Astrocyte of the hippocampus (primary cell): Measurements from ENCODE around the gene MLLT1.

ENCODE experiments used
- DNase-seq: peaks from one replicate; pipeline ENCODE4 v3.0.0; 2011; ENCODE audit warnings: low read depth, low spot score

MLLT1 gene

DNA sequence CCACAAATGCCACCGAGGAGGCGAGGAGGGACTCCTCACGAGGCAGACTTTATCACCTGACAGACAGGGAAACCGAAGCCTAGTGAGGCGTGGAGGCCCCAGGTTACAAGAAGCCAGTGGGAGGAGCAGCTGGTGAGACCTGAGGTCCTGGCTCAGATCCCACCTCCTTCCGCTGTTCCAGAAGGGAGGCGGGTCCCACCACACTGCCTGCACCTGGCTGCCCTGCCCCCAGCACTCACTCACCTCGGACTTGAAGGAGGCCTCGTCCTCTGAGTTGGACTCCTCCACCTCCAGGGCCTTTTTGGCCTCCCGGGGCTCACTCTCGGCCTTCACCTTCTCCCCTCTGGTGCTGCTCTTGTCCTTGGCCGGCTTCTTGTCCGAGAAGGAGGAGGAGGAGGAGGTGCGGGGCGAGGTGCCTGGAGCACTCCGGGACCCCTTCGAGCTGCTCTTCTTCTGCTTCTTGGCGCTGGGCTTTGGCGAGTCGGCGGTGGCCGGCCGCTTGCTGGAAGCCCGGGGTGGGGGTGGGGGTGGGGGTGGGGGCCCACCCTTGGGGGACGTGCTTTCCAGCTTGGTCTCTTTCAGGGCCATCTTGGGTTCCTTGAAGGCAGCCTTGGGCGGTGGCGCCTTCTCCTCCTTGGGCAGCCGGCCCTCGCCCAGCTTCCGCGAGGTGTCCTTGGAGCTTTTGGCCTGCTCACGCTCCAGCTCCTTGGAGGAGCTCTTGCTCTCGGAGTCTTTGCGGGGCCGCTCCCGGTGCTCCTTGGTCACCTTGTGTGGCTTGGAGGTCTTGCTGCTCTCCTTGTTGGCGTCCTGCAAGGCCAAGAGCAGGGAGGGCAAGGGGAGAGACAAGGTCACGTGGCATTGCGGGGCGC is 57.7 kb downstream of the MLLT1 start:
- no peak for DNase-seq

DNA sequence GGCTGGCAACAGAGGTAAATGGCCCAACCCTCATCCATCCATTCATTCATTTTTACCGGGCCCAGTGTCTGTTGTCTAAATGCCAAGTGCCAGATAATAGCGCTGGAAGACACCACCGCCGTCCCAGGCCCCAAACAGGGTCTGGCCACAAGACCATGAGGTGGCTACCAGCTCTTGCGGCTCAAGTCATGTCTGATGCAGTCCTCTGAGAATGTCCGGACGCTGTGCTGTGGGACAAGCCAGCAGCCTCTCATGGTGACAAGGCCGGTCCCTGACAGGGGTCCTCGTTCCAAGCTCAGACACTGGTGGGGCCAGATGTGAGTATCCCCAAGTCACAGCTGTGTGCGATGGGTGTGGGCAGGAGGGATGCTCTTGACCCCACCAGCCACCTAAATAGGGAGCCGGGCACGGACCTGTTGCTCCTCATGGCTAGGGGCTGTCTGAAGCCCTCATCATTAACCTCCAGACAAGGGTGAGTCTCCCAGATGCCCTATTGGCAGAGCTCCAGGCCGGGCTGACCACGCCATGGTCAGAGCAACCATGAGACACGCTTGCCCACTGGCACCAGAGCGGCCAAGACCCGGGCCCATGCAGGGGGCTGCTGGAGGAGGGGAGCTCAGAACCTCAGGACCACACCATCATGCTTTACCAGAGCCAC is 58.4 kb downstream of the MLLT1 start:
- no peak for DNase-seq

DNA sequence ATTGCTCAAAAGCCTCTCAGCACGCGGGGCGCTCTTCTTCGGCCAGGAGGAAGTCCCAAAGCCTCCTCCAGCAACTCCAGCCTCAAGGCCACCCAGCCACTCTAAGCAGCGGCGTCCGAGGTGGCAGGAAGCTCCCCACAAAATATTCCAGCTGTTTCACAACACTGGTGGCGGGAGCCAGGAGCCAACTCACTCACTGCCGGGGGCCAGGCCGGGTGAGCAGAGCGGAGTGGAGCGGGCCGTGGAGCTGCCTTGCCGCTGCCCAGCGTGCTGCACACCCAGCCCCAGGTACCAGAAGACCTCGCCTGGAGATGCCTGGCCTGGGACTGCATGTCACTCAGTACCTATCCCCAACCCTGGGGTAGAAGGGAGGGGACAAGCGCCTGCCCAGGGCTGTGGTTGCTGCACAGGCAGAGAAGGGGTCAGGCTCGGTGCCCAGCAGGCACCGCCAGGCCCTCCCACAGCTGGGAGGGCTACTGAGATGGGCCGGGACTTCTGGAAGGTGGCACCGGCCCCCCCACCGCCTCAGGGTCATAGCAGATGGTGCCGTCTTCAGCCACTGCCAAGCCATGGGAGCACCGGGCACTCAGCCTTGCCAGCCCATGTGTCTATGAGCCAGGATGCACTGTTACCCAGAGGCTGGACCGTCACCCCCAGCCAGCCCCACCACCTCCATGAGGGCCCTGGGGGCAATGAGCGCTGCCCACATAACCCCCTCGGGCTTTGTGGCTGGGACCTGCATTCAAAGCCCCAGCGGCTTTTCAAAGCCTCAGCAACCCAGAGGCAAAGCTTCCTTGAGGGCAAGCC is 59.2 kb downstream of the MLLT1 start:
- no peak for DNase-seq

DNA sequence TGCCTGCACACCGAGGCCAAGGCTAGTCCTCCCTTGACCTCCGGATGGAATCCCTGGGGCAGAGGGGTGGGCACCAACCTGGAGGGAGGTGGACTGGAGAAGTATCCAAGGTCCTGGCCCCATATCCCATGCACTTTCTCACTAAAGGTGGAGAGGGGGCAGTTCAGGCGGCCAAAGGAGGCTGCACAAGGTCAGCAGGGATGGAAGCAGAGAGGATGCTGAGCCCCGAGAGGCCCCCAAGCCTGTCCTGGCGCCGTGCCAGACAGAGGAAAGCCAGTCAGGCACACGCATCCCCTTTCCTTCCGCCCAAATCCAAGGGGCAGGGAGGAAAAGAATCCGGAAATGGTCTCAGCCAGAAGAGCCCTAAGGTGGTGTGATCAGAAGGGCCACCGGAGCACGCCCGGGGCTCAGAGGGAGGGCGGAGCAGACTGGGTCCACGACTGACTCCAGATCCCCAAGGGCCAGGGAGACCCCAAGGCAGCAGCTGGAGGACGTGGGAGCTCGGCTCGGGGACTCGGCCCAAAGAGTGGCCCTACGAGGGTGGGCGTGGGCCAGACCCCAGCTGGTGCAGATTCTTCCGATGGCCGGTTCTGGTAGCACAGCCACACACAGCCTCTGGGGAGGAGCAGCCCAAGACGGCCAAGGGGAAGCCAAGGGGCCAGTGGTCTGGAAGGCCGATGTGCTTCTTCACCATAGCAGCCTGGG is 60.0 kb downstream of the MLLT1 start:
- DNase-seq: no peak

DNA sequence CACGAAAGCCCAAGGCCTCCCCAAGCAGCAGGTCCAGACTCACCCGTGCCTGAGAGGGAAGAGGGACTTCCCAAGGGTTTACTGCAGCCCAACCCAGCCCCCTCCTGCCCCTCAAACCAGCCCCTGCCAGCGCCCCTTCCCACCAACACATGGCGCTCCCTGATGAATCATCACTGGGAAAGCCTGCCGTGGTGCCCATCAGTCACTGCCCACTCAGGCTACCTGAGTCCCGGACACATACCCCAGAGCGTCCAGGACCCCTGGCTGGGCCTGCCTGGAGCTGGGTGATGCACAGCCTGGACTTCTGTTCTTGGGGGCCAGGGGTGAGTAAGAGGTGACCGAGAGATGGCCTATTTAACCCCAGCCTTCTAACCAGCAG is 60.6 kb downstream of the MLLT1 start:
- no peak for DNase-seq

DNA sequence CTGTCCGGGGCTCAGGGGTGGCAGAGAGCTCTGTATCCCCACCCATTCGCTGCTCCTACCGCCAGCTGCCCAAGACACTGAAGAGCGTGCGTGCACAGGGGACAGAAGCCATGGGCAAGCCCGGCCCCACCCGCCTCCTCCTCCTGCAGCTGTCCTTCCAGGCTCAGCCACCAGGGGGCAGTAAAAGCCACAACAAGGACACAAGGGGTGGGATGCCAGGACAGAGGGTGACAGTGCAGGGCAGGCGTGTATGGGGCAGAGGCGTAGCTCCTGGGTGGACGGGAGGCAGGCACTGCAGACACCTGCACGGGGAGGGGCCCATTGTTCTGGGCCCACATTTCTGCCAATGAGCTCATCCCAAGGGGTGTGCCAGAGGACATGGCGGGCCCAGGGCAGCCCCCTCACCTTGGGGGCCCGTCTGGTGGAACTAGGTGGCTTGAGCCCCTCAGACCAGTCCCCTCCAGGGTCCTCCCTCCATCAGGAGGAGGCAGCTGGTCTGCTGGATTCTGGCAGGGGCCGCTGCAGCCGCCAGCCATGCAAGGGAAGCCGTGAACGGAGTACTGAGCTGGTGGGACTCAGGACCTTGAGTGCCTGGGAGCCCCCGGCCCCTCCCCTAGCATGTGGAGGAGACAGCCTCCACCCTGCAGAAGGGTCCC is 61.2 kb downstream of the MLLT1 start:
- peak; percentile 93 for DNase-seq

DNA sequence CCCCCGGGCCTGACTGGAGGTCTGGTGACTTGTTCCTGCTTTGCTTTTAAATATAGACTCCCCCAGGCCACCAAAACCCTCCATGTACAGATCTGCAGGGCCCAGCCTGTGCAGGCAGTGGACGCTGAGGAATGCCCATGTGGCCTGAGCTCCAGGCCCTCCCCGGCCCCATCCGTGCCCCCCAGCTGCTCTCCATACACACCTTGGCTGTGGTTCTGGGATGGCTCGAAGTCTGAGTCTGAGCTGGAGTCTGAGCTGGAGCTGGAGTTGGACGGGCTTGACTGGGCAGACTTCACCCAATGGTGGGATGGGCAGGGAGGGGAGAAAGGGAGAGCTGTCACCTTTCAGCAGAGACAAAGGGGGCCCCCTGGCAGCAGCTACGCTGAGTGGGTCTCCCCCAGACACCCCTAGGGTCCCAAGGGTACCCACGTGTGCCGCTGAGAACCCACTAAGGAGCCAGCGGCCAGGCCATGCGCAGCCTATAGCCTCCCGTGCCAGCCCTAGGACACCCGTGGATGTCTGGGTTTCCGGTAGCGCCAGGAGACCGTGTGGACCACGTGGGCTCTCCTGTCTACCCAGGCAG is 61.9 kb downstream of the MLLT1 start:
- DNase-seq: no peak

DNA sequence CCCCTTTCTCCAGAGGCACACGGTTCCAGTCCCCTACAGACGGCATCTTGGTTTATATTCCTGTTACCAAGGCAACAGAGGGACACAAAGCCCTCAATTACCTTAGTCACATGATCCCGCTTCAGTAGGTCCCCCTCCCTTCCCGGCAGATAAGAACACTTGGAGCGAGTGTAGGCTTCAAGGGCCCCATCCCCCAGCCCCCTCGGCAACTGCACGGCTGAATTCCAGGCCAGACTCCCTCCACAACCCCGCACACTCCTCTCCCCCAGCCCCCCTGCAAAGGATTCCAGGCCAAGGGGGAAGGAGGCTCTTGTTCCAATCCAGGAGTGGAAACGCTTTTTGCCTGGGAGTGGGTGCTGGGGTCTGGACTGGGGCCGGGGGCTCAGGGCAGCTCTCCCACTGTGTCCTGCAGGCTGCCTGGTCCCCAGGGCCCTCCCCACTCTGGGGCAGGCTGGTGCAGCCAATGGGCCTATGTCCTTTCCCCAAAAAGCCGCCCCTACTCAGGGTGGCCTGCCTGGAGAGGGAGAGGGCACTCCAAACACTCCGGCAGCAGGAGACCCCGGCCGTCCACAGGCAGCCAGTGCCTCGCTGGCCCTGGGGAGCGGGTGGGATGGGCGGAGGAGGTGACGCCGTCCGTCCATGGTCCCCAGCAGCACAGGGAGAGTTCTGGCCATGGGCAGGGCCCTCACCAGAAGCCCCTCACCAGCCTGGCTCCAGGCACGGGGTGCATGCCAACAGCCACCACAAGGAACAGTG is 62.6 kb downstream of the MLLT1 start:
- peak; percentile 93 for DNase-seq

DNA sequence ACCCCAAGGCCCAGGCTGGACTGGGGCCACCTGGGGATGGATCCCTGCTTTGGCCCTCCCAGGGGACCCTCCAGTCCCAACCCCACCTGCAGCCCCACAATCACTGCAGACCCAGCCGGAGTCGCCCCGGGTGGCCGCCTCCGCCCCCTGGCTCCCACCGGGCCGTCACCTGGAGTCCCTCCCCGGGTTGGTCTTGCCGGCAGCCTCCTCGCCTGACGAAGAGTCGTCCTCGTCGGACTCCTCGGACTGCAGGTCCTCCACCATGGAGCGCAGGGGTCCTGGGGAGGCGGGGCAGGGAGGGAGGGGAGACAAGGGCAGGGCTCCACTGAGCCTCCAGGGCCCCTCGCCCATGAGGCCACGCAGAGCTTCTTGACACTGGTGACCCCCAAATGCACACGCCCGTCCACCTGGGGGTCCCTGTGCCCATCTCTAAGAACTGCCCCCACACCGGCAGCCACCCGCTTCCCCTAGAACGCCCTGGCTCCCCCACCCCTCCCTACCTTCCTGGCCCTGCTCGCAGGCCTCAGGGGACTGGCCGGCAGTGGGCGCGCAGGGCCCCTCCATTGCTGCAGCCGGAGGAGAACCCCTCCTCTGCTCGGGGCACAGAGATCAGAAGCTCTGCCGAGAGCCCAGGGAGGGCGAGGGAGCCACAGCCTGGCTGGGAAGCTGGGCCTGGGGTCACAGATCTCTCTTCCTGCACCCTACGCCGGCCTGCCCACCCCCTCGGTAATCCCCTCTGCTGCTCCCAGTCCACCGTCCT is 63.4 kb downstream of the MLLT1 start:
- DNase-seq: no peak

DNA sequence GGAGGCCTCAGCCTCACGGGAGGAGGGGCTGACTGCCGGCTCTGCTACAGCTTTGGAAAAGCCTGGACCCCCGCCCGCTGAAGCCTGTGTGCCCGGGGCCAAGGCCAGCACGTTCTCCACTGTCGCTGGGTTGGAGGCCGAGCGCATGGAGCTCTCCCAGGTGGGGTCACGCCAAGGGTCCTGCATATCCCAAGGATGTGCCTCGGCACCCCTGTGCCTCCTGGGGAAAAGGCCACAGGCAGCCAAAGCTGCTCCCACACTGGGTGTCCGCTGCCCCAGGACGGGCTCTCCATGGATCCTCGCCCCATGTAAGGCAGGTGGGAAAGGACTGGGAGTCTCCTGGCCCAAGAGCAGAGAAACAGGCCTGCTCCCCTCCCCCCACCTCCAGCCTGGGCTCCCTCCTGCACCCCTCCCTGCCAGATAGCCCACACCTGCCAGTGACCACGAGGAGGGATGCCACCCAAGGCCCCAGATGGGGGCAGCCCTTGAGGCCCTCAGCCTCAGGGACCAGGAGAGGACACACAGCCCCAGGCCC is 64.0 kb downstream of the MLLT1 start:
- no peak for DNase-seq

DNA sequence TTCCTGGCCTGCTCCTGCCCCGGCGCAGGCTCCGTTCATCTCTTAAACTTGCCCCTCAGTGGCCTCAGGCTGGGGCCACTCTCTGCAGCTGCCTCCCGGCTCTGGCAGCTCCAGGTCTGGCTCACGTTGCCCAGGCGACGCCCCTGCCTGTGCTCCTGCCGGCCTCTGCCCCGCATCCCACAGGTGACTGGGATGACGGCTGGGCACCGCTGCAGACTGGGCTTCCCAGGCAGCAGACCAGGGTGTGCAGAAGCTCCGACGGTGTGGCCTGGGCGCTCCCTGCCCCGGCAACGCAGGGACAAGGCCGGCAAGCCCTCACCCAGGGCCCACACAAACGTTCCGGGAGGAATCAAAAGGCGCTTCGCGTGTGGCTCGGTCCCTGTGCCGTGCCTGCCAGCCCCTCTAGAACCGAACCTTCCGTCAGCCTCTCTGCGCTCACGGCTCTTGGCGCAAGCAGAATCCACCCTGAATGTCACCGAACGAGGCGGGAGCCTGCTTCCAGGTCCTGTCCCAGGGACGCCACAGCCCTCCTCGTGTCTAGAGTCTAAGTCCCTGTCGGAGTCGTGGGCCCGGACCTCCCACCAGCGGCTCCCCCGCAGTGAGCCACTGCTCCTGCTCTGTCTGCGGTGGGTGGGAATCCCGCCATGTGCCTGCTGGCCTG is 64.8 kb downstream of the MLLT1 start:
- no peak for DNase-seq

DNA sequence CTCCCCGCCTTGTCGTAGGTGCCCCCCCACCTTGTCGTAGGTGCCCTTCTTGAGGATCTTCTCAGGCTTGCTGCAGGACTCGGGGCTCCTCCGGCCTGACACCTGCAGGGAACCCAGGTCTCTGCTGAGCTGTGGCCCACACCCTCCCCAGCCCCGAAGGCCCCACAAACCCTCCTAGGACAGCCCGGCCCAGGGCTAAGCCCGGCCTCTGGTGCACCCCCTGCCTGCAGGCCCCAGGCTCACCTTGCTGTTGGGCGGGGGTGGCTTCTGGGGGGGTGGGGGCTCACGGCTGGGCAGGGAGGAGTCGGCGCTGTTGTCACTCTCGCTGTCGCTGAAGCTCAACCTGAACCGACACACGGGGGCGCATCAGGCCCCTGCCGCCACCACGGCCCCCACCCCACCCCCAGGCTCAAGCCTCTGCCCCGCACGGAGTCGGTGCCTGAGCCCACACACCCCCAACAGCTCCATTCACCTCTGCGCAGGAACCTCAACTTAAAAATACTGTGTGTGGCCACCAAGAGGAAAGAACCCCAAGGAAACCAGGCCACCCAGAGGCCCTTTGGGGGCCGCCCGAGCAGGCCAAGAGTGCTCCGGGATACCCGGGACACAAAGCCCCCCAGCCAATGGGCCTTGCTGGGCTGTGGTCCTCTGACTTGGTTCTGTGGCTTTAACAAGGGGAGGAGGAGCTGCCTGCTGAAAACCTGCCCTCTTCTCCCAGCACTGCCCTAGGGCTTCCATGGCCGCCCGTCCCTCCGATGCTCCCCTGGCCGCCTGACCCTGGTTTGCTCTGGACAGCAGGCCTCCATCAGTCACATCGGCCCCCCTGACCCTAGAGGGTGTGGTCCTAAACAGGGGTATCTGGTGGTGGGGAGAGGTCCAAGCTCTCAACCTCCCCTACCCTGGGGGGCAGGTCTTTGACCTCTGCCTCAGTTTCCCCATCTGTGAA is 65.8 kb downstream of the MLLT1 start:
- no peak for DNase-seq

DNA sequence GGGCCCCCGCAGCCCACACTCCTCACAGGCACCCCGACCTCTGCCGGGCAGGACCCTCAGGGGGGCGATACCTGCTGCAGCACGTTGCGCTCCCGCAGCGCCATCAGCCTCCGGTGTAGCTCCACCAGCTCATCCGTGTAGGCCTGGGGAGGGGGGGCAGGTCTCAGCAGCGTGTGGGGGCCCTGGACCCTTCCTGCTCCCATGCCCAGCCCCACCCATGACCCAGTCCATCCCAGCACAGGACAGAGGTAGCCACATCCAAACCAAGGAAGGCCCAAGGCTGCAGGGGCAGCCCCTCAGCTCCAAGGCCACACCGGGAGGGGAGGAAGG is 66.5 kb downstream of the MLLT1 start:
- DNase-seq: no peak

DNA sequence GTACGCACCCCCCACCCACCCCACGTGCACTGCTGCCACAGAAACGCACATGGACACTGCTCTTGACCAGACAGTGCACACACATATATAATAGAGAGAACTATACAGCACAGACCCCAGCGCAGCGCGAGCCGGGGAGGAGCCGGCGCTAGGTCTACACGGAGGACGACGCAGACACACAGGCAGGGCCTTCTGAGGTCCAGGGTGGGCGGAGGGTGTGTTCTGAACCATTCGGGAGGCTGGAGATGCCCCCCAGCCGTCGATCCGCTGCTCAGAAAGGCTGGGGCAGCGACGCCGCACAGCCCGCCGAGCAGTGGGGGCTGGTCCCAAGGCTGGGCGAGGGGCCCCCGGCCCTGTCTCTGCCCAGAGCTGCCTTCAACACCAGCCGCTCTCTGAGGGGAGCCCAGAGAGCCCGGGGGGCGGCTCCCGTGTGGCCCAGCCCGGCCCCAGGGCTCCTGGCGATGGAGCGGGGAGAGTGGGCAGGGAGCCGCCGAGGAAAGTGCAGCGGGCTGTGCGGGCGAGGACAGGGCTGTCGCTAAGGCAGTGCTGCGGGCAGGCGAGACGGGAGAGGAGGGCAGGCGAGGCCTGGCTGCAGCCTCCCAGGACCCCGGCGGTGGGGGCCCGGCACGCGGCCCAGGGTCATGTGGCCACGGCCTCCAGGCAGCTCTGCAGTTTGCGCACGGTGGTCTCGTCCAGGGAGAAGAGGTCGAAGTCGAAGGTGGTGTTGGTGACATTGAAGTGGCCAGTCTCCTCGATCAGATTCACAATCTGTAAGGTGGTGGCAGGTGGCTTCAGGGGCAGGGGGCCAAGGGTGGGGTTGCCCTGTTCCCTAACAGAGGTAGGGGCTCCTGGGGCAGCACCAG is 67.1 kb downstream of the MLLT1 start:
- no peak for DNase-seq

DNA sequence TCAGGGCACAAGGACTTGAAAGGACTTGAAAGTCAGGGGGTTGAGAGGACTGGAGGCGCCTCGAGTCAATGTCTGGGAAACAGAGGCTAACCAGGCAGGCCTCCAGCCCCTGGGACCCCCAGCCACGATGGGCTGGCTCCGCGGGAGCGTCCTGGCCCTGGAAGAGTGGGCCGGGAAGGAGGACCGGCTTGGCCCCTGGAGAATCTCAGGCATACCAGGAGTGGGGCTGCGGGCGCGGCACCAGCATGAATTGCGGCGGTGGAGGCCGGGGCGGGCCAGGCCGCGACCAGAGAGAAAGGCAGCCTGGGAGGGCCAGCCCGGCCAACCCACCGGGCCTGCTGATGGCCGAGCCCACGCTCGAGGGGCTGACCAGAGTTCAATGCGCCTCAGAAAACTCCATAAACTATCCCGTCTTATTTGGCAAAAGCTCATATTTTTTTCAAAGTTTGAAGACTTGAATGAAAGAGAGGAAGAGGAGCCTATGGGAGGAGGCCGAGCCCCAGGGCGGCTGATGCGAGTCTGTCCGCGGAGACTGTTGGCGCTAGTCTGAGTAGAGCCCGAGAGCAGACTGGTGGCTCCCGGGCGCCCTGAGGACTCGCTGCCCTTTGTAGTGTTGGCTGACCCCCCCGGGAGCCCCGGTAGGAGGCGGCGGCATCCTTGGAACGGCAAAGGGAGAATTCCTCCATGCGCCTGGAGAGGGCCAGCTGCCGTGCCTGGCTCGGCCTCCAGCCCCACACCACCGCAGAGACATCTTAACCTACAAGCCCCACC is 68.0 kb downstream of the MLLT1 start:
- no peak for DNase-seq
